Measurements from ENCODE around the gene UGT1A9. TPM values are rescaled to one million over a fixed set of nuclear protein-coding genes. Genes with fewer than 3 reads are reported as not detected.

The UGT1A9 gene
- total RNA-seq, 1 donor from 2014 or later, result not detected

GRCh38 chr2:233689031-233689430 lies 17.3 kb downstream of the UGT1A9 start:
- intact Hi-C loops (cut with micrococcal nuclease), result no loop called here
- no peak overlapping the region for H3K27ac Mint-ChIP-seq
- no peaks in the 10 kb centered on the region for H3K9me3 Mint-ChIP-seq
- H3K4me1 Mint-ChIP-seq, result no peaks in the 10 kb centered on the region
- peaks cover 6% of the 10 kb centered on the region for H3K27me3 Mint-ChIP-seq
- no peak overlapping the region for H3K4me3 Mint-ChIP-seq
- DNase-seq (no peak), ATAC-seq (ENCODE audit: low read depth) (no peak)
- TF ChIP-seq CTCF (IDR thresholded peaks at IDR 0.05), result no peak
- ChIA-PET POLR2A (no interaction called here), CTCF (no interaction called here)
- H3K36me3 Mint-ChIP-seq (ENCODE audit: low read depth), result no peaks in the 10 kb centered on the region

- no peak for TF ChIP-seq CTCF (IDR thresholded peaks at IDR 0.05)
- H3K9me3 Mint-ChIP-seq, result no peaks in the 10 kb centered on the region
- ChIA-PET POLR2A (no interaction called here), CTCF (no interaction called here)
- ATAC-seq (ENCODE audit: low read depth) (no peak), DNase-seq (no peak)
- no peak overlapping the region for H3K27ac Mint-ChIP-seq
- H3K4me1 Mint-ChIP-seq, result no peaks in the 10 kb centered on the region
- no peak overlapping the region for H3K4me3 Mint-ChIP-seq
- intact Hi-C loops (cut with micrococcal nuclease), result no loop called here
- peaks cover 6% of the 10 kb centered on the region for H3K27me3 Mint-ChIP-seq
- no peaks in the 10 kb centered on the region for H3K36me3 Mint-ChIP-seq (ENCODE audit: low read depth)
Measured at GRCh38 chr2:233689501-233689900, 17.8 kb downstream of the UGT1A9 start.

DNA sequence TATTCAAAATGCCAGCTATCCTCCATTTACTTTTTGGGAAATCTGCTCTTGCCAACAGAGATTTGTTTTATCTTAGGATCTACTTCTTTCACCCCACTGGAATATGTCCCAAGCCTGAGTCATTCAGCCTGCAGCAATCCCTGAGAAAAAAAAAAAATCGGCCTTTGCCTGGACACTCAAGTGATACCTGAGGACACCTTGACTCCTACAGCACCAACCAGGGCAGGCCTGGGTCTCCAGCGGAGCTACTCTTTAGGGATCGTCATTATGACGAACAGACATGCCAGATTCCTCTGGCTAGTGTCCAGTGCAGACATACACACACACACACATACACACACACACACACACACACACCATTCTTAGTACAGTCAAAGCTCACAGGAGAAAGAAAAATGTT lies 18.7 kb downstream of the UGT1A9 start:
- Mint-ChIP-seq H3K27me3 (peaks cover 6% of the 10 kb centered on the region), H3K27ac (no peak overlapping the region), H3K4me3 (no peak overlapping the region), H3K36me3 (ENCODE audit: low read depth) (no peaks in the 10 kb centered on the region), H3K4me1 (no peaks in the 10 kb centered on the region), H3K9me3 (no peaks in the 10 kb centered on the region)
- no peak for TF ChIP-seq CTCF (IDR thresholded peaks at IDR 0.05)
- intact Hi-C loops (cut with micrococcal nuclease), result no loop called here
- ATAC-seq (ENCODE audit: low read depth) (no peak), DNase-seq (no peak)
- ChIA-PET POLR2A (interaction anchor here (0.7 kb wide), 1 partner anchor 13 kb away, joined by 3 read pairs; no protein-coding TSS in a partner anchor), CTCF (no interaction called here)

DNA sequence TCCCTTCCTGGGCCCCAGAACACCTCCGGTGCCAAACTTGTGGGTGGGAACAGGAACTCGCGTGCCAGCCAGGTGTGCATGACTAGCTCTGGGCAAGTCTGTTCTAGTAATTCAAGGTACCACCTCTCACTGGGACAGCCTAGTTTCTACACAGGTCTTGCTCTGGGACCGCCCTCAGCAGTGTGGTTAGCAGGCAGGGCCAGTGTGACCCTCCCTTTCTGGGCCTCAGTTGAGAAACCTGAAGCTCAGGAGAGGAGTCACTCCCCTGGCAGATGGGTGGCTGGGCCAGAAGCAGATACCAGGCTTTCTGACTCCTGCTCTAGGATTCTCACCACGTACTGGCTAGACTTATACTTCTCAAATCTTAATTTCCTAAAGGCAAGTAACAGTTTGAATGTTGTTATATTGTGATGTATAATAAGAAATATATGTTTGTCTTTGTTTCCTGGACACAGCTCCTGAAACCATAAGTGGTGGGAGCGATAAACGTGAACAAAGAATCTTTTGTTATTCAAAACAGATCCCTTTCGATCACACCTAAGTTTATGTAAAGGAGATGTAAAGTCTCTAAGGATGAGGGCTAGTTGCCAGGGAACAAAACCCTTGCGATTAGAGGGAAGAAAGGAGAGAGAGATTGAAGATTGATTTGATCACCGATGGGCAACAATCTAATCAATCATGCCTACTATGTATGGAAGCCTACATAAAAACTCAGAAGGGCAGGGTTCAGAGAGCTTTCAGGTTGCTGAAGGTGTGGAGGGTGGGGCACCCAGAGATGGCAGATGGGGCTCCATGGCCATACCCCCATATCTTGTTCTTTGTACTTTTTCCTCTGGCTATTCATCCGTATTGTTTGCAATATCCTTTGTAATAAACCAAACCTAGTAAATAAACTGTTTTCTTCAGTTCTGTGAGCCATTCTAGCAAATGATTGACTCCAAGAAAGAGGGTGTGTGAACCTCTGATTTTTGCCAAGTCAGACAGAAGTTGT lies 20.0 kb downstream of the UGT1A9 start:
- Mint-ChIP-seq H3K27me3 (peaks cover under 1% of the 10 kb centered on the region), H3K9me3 (no peaks in the 10 kb centered on the region), H3K4me1 (no peaks in the 10 kb centered on the region), H3K27ac (no peak overlapping the region), H3K4me3 (no peak overlapping the region), H3K36me3 (ENCODE audit: low read depth) (no peaks in the 10 kb centered on the region)
- ATAC-seq (ENCODE audit: low read depth) (no peak), DNase-seq (no peak)
- ChIA-PET POLR2A (no interaction called here), CTCF (no interaction called here)
- intact Hi-C loops (cut with micrococcal nuclease), result no loop called here
- TF ChIP-seq CTCF (IDR thresholded peaks at IDR 0.05), result no peak

DNA sequence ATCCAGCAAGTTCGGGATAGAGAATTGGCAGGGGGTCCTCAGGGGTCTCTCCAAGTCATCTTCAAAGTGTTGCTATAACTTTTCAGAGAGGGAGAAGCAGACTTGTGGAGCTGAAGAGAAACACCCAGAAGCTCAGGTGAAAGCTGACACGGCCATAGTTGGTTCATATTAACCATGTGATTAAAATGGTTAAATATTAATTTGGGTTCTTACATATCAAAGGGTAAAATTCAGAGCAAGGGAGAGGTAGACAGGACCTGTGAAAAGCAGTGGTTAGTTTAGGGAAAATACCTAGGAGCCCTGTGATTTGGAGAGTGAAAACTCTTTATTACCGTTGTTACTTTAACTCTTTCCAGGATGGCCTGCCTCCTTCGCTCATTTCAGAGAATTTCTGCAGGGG lies 20.9 kb downstream of the UGT1A9 start, which contains the start of gene UGT1A6:
Gene UGT1A6, plus strand, starts transcription at position 243 of the 400 bp plus-strand sequence. Its CDS starts 115 bp downstream, at position 358.
- ChIA-PET CTCF (no interaction called here), POLR2A (no interaction called here)
- no peak for TF ChIP-seq CTCF (IDR thresholded peaks at IDR 0.05)
- ATAC-seq (ENCODE audit: low read depth), result no peak
- H3K27ac Mint-ChIP-seq, result no peak within 1 kb of the TSS
- H3K36me3 Mint-ChIP-seq (ENCODE audit: low read depth), result no peaks in the 10 kb centered on the region
- DNase-seq, result no peak
- H3K27me3 Mint-ChIP-seq, result peaks cover 5% of the 10 kb centered on the region
- no peak within 1 kb of the TSS for H3K4me3 Mint-ChIP-seq
- H3K9me3 Mint-ChIP-seq, result no peaks in the 10 kb centered on the region
- intact Hi-C loops (cut with micrococcal nuclease), result no loop called here
- H3K4me1 Mint-ChIP-seq, result no peaks in the 10 kb centered on the region

Data from activated B cell treated with CpG ODN at 0.5 μM for 24 hours (primary cell).